NCI-H2171 (cell line): Measurements from ENCODE around the gene MRTFB.
"Not testable (repeated sequence)": the region's sequence is repeated elsewhere in the genome, so short reads cannot be mapped to it uniquely, and the experiment has no call there.

Experiments used
- DNase-seq: peaks from one replicate; lab custom pipeline; 2025; lab: John Stamatoyannopoulos, UW

MRTFB gene

GRCh38 chr16:14183962-14184361, 112.8 kb downstream of the MRTFB start:
- not testable (repeated sequence) for DNase-seq

GRCh38 chr16:14186007-14186794, 115.1 kb downstream of the MRTFB start:
- DNase-seq: no peak

GRCh38 chr16:14186795-14187221, 115.7 kb downstream of the MRTFB start:
- no peak for DNase-seq

- DNase-seq: no peak
Measured at GRCh38 chr16:14187517-14188338, 116.6 kb downstream of the MRTFB start.

- DNase-seq: no peak
Measured at GRCh38 chr16:14193316-14193871, 122.3 kb downstream of the MRTFB start.

GRCh38 chr16:14194721-14195120, 123.6 kb downstream of the MRTFB start:
- DNase-seq: no peak

GRCh38 chr16:14196011-14196410, 124.9 kb downstream of the MRTFB start:
- no peak for DNase-seq

GRCh38 chr16:14196539-14196938, 125.4 kb downstream of the MRTFB start:
- no peak for DNase-seq

- no peak for DNase-seq
Measured at GRCh38 chr16:14198012-14198411, 126.9 kb downstream of the MRTFB start.

GRCh38 chr16:14198572-14198971, 127.5 kb downstream of the MRTFB start:
- no peak for DNase-seq

- no peak for DNase-seq
Measured at GRCh38 chr16:14199199-14199598, 128.1 kb downstream of the MRTFB start.

- DNase-seq: no peak
Measured at GRCh38 chr16:14199624-14200023, 128.5 kb downstream of the MRTFB start.

GRCh38 chr16:14202095-14202494, 131.0 kb downstream of the MRTFB start:
- no peak for DNase-seq

GRCh38 chr16:14202697-14203096, 131.6 kb downstream of the MRTFB start:
- DNase-seq: no peak

GRCh38 chr16:14203166-14203565, 132.0 kb downstream of the MRTFB start:
- no peak for DNase-seq

GRCh38 chr16:14205666-14206065, 134.5 kb downstream of the MRTFB start:
- no peak for DNase-seq

- no peak for DNase-seq
Measured at GRCh38 chr16:14211856-14212543, 140.9 kb downstream of the MRTFB start.

- no peak for DNase-seq
Measured at GRCh38 chr16:14215941-14216340, 144.8 kb downstream of the MRTFB start.

- DNase-seq: no peak
Measured at GRCh38 chr16:14219983-14220382, 148.9 kb downstream of the MRTFB start.

- DNase-seq: no peak
Measured at GRCh38 chr16:14223632-14224031, 152.5 kb downstream of the MRTFB start.

- no peak for DNase-seq
Measured at GRCh38 chr16:14225457-14225856, 154.3 kb downstream of the MRTFB start.
